Sigmoid colon (tissue), 7 donors: ENCODE data around the gene PLEKHM1. TPM values are rescaled to one million over a fixed set of nuclear protein-coding genes. Genes with fewer than 3 reads are reported as not detected.

Experiments used
- DNase-seq: peaks from one replicate; pipeline ENCODE4 v3.0.0-alpha.2; 2019
- H3K27ac ChIP-seq, 4 donors: fragments of 200-600 bp; sonication (generic); one replicate each; pipeline ENCODE4 v1.5.1; 2016 to 2019; ENCODE audit warnings: mild to moderate bottlenecking in 1 of 4
- H3K27me3 ChIP-seq, 3 donors: fragments of 200-600 bp; sonication (generic); one replicate each; pipeline ENCODE4 v1.5.1; 2019; ENCODE audit warnings: mild to moderate bottlenecking in 1 of 3
- H3K36me3 ChIP-seq, 4 donors: fragments of 200-600 bp; sonication (generic); one replicate each; pipeline ENCODE4 v1.5.1; 2016 to 2019
- H3K4me1 ChIP-seq, 4 donors: fragments of 200-600 bp; sonication (generic); one replicate each; pipeline ENCODE4 v1.5.1; 2017 to 2019
- H3K4me3 ChIP-seq, 4 donors: fragments of 200-600 bp; sonication (generic); one replicate each; pipeline ENCODE4 v1.5.1; 2017 to 2019; ENCODE audit warnings: mild to moderate bottlenecking in 2 of 4, moderate library complexity in 1 of 4
- H3K9me3 ChIP-seq, 4 donors: fragments of 200-600 bp in 3 of 4; sonication (generic) in 3 of 4; one replicate each; pipeline versions ENCODE4 v1.5.1 to v1.6.1; 2013 to 2019
- EP300 ChIP-seq, 4 donors: sonication (generic); formaldehyde crosslinking; IDR thresholded peaks; one replicate each; pipeline ENCODE4 v1.6.1; 2017; ENCODE audit warnings: antibody characterized with exemption in 4 of 4
- POLR2A ChIP-seq, 2 donors: fragments of 450-650 bp; IDR thresholded peaks; one replicate each; pipeline ENCODE4 v1.6.1; 2016; ENCODE audit warnings: antibody characterized with exemption in 2 of 2, mild to moderate bottlenecking in 2 of 2, moderate library complexity in 2 of 2
- POLR2AphosphoS5 ChIP-seq, 4 donors: sonication (generic); formaldehyde crosslinking; IDR thresholded peaks; one replicate each; pipeline ENCODE4 v1.6.1; 2017; ENCODE audit warnings: antibody characterized with exemption in 4 of 4
- WGBS, 2 donors: extraction: QIAGEN DNeasy Blood & Tissue Kit; methylation state at CpG; one replicate each; pipeline ENCODE4 v1.1.7; 2013; 5-methylcytosine and 5-hydroxymethylcytosine counted together
- intact Hi-C: fragments of 100-400 bp; cut with DNase I; formaldehyde crosslinking; loops from one replicate; pipeline ENCODE4 v1.15.1; 2023
- polyA plus RNA-seq, 3 donors: library from polyadenylated mRNA; stranded (reverse); fragments of 200-250 nt; gene quantifications; one replicate each; pipeline ENCODE4 v1.2.3, GENCODE V29; 2013
- total RNA-seq, 4 donors: library from RNA; depleted of rRNA; stranded (reverse); fragments of >200 nt; gene quantifications; one replicate each; pipeline ENCODE4 v1.1.0, GENCODE V29; 2016
- TF ChIP-seq, protein P1 (sequence below), 4 experiments: fragments of 450-650 bp in 3 of 4; fragments of 200-600 bp in 1 of 4; IDR thresholded peaks; one replicate each; pipeline ENCODE4 v1.5.1; 2016 to 2019; ENCODE audit warnings: antibody characterized with exemption in 4 of 4, mild to moderate bottlenecking in 3 of 4, moderate library complexity in 2 of 4
- donor health status: healthy with polysubstance abuse.
- donor health status: Bipolar disorder and iron deficiency.
- donor health status: healthy.

PLEKHM1 gene
- total and polyA plus RNA-seq, 7 donors = 17.4 to 43.4 (median 26.7) TPM

DNA sequence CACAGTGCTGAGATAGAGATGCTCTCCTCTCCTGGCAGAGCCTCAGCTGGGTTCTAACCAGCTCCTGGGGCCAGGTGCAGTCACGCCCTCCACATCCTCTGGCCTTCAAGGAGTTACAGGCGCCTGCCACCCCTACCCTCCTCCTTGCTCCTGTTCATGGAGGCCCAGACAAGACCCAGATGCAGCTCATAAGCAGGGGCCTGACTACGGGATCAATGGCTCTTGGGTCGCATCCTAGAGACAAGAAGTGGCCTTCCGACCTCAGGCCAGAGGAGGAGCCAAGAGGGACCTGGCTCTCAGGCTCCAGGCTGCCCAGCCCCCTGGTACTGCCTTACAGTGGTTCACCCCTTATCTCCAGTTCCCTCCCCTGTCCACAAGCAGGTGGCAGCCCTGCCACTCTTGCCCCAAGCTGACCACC lies 80.9 kb downstream of the PLEKHM1 start:
- no peaks in the 10 kb centered on the region for H3K9me3 ChIP-seq
- H3K4me1 ChIP-seq = peaks cover 0 to 14% (median 12%) of the 10 kb centered on the region in 4 donors
- WGBS, 2 donors = 34 to 44% methylated on average over 5 of the region's 5 CpGs
- peak overlapping the region; percentile 5 to 47 (median 27) for H3K27ac ChIP-seq
- peak overlapping the region in 2 of 4 donors; percentile 32 to 38 for H3K4me3 ChIP-seq
- H3K27me3 ChIP-seq = peaks cover 0 to 19% (median 3%) of the 10 kb centered on the region in 3 donors
- TF ChIP-seq, protein P1, sequence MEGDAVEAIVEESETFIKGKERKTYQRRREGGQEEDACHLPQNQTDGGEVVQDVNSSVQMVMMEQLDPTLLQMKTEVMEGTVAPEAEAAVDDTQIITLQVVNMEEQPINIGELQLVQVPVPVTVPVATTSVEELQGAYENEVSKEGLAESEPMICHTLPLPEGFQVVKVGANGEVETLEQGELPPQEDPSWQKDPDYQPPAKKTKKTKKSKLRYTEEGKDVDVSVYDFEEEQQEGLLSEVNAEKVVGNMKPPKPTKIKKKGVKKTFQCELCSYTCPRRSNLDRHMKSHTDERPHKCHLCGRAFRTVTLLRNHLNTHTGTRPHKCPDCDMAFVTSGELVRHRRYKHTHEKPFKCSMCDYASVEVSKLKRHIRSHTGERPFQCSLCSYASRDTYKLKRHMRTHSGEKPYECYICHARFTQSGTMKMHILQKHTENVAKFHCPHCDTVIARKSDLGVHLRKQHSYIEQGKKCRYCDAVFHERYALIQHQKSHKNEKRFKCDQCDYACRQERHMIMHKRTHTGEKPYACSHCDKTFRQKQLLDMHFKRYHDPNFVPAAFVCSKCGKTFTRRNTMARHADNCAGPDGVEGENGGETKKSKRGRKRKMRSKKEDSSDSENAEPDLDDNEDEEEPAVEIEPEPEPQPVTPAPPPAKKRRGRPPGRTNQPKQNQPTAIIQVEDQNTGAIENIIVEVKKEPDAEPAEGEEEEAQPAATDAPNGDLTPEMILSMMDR (IDR thresholded peaks at IDR 0.05) = no peak
- TF ChIP-seq POLR2AphosphoS5 (IDR thresholded peaks at IDR 0.05) (no peak), EP300 (IDR thresholded peaks at IDR 0.05) (no peak), POLR2A (IDR thresholded peaks at IDR 0.05) (no peak)
- no peak for DNase-seq
- intact Hi-C loops = no loop called here
- H3K36me3 ChIP-seq = no peaks in the 10 kb centered on the region

DNA sequence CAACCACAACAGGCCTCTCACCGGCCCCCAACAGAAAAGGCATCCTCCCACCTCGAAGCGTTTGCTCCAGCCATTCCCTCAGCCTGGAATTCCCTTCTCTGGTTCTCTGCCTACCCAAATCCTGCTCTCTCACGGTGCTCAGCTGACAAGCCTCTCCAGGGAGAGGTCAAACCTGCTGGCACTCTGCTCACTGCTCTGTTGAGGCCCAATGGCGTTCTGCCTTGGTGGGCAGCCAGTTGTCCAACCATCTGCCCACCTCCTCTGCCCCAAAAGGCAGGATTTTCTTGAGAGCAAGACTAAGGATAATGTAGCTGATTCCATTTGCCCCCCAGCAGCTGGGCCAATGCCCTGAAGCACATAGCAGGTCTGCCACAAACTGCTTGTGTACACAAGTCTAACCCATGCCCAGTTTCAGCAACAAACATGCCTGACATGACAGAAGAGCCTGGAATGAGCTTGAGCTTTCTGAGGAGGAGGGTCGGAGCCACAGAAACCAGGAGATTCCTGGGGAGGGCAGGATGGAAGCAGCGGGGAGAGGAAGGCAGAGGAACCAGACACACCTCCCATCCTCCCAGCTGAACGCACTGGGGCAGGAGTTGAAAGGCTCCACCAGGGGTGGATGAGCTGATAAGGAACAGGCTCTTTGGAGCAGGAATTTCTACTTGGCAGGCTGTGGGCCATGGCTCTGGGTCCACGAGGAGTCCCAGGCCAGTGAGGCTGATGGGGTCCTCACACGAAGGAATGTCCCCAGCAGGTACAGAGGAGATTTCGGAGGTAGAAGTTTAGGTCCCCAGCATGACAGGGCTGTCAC lies 81.7 kb downstream of the PLEKHM1 start:
- TF ChIP-seq EP300 (IDR thresholded peaks at IDR 0.05) (no peak), POLR2AphosphoS5 (IDR thresholded peaks at IDR 0.05) (no peak), POLR2A (IDR thresholded peaks at IDR 0.05) (no peak)
- TF ChIP-seq, protein P1 (IDR thresholded peaks at IDR 0.05) = no peak
- no peaks in the 10 kb centered on the region for H3K36me3 ChIP-seq
- peaks cover 0 to 14% (median 12%) of the 10 kb centered on the region in 4 donors for H3K4me1 ChIP-seq
- peak overlapping the region in 1 of 4 donors; percentile 38 for H3K4me3 ChIP-seq
- intact Hi-C loops = no loop called here
- no peak for DNase-seq
- no peaks in the 10 kb centered on the region for H3K9me3 ChIP-seq
- peaks cover 0 to 19% (median 3%) of the 10 kb centered on the region in 3 donors for H3K27me3 ChIP-seq
- H3K27ac ChIP-seq = no peak overlapping the region
- WGBS, 2 donors = 37 to 42% methylated on average over 11 of the region's 11 CpGs

DNA sequence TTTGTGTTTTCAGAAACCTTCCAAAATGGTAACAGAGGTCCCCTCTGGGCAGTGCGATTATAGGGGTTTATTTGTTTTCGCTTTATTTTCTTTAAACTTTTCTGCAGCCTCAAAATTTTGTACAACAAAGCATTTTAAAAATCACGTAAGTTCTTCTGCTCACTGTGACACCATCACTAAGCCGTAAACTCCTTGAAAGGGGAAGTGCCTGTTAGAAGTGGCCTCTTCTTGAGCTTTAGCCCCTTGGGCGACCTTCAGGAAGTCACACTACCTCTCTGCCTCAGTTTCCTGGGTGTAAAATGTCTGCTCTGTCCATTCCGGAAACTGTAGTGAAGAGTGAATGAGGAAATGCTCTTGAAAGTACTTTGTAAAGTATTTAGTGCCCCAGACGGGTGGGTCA lies 84.4 kb downstream of the PLEKHM1 start:
- DNase-seq = no peak
- intact Hi-C loops = no loop called here
- Histone ChIP-seq H3K4me1 (peaks cover 0 to 14% (median 12%) of the 10 kb centered on the region in 4 donors), H3K4me3 (peak overlapping the region in 1 of 4 donors; percentile 34), H3K36me3 (no peaks in the 10 kb centered on the region), H3K27me3 (peaks cover 0 to 19% (median 3%) of the 10 kb centered on the region in 3 donors), H3K9me3 (no peaks in the 10 kb centered on the region), H3K27ac (no peak overlapping the region)
- 27 to 57% methylated on average over 7 of the region's 7 CpGs for WGBS, 2 donors
- TF ChIP-seq POLR2A (IDR thresholded peaks at IDR 0.05) = no peak
- no peak for TF ChIP-seq EP300 (IDR thresholded peaks at IDR 0.05)
- TF ChIP-seq, protein P1 (IDR thresholded peaks at IDR 0.05) = no peak
- no peak for TF ChIP-seq POLR2AphosphoS5 (IDR thresholded peaks at IDR 0.05)

DNA sequence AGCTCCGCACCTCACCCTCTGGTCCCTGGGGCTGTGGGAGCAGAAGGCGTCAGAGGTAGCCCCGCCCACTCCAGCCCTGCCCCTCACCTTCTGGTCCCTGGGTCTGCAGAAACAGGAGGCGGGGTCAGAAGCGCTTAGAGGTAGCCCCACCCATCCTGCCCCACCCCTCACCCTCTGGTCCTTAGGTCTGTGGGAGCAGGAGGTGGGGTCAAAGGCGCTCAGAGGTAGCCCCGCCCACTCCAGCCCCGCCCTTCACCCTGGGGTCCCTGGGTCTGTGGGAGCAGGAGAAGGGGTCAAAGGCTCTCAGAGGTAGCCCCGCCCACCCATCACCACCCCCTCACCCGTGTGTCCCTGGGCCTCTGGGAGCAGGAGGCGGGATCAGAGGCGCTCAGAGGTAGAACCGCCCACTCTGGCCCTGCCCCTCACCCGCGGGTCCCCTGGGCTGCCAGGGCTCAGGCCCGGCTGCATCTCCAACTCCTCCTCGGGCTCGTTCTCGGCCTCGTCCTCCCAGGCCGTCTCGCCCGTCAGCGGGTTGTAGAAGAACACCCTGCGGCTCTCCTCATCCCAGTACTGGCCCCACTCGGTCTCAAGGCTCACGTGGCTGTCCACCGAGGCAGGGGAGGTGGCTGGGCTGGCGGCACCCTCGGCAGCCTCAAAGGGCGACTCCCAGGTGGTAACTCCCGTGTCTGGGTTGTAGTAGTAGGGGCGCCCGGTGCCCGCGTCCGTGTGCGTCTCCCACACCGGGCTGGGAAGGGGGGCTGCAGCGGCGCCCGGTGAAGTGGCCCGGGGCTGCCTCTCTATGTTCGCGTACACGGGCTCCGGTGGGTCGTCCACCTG lies 85.1 kb downstream of the PLEKHM1 start:
- peaks cover 0 to 14% (median 12%) of the 10 kb centered on the region in 4 donors for H3K4me1 ChIP-seq

More for the DNA sequence above, 85.1 kb downstream of the PLEKHM1 start:
- no peak for DNase-seq
- H3K27ac ChIP-seq = no peak overlapping the region
- peaks cover 0 to 19% (median 3%) of the 10 kb centered on the region in 3 donors for H3K27me3 ChIP-seq
- no peaks in the 10 kb centered on the region for H3K36me3 ChIP-seq
- H3K4me3 ChIP-seq = peak overlapping the region in 2 of 4 donors; percentile 25 to 34
- intact Hi-C loops = no loop called here
- H3K9me3 ChIP-seq = no peaks in the 10 kb centered on the region
- TF ChIP-seq, protein P1 (IDR thresholded peaks at IDR 0.05) = no peak
- TF ChIP-seq POLR2AphosphoS5 (IDR thresholded peaks at IDR 0.05) (no peak), EP300 (IDR thresholded peaks at IDR 0.05) (no peak), POLR2A (IDR thresholded peaks at IDR 0.05) (no peak)
- 17 to 59% methylated on average over 48 of the region's 48 CpGs for WGBS, 2 donors
